ENCODE data around the gene KLHL1. TPM values are rescaled to one million over a fixed set of nuclear protein-coding genes. Genes with fewer than 3 reads are reported as not detected.

The KLHL1 gene
- polyA plus RNA-seq, 3 donors = not detected

DNA sequence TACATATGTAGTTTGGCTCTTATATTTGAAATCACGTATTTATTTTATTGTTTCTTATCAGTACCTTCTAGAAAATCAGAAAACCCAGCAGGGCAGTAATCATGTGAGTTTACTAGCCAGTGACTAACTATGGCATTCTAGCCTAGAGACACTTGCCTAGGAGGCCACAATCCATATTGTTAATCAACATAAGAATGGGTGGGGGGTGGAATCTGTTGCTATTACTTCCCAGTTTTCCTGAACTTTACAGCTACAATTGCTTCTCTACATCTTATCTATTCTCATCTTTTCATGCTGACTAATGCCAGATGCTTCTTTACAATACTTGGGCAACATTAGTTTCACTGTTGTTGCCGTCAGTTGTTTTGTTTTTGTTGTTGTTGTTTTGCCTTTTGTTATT is 19.3 kb downstream of the KLHL1 start:
- H3K4me3 ChIP-seq (replicated peaks in 1 of 3; ENCODE audit: low read depth in 2 of 3, low read length in 3 of 3) = no peak overlapping the region
- intact Hi-C loops (cut with micrococcal nuclease) = no loop called here

GRCh38 chr13:70087247-70087646 is 21.0 kb downstream of the KLHL1 start:
- Histone ChIP-seq H3K79me2 (ENCODE audit: insufficient read depth, low read length) (no peaks in the 10 kb centered on the region), H4K20me1 (ENCODE audit: insufficient read depth, low read length) (no peaks in the 10 kb centered on the region), H3K27me3 (ENCODE audit: control insufficient read depth in 2 of 2, insufficient read depth in 2 of 2, low read length in 2 of 2) (no peaks in the 10 kb centered on the region), H3K27ac (ENCODE audit: low read depth in 1 of 2, low read length in 2 of 2) (no peak overlapping the region), H3K4me2 (replicated peaks; ENCODE audit: extremely low read depth, low read length, poor library complexity, severe bottlenecking) (no peak overlapping the region), H2AFZ (ENCODE audit: insufficient read depth, low read depth, low read length, poor library complexity, severe bottlenecking) (no peak overlapping the region), H3K9me3 (replicated peaks in 1 of 2; ENCODE audit: control insufficient read depth in 1 of 2, insufficient read depth in 1 of 2, low read length in 2 of 2) (peaks cover 0 to 4% of the 10 kb centered on the region in 2 donors), H3K4me1 (ENCODE audit: control insufficient read depth in 1 of 2, insufficient read depth in 2 of 2, low read length in 2 of 2) (no peaks in the 10 kb centered on the region), H3K9ac (ENCODE audit: insufficient read depth, low read length, poor library complexity, severe bottlenecking) (no peak overlapping the region), H3K36me3 (replicated peaks in 1 of 2; ENCODE audit: control insufficient read depth in 1 of 2, insufficient read depth in 2 of 2, low read length in 2 of 2) (no peaks in the 10 kb centered on the region), H3K4me3 (replicated peaks in 1 of 3; ENCODE audit: low read depth in 2 of 3, low read length in 3 of 3) (no peak overlapping the region)
- Mint-ChIP-seq H3K27ac (no peak overlapping the region), H3K4me1 (no peaks in the 10 kb centered on the region), H3K36me3 (no peaks in the 10 kb centered on the region), H3K4me3 (no peak overlapping the region), H3K9me3 (peaks cover 0 to 9% (median 6%) of the 10 kb centered on the region in 7 donors), H3K27me3 (ENCODE audit: low read depth in 3 of 3) (no peaks in the 10 kb centered on the region)
- TF ChIP-seq, protein P1, sequence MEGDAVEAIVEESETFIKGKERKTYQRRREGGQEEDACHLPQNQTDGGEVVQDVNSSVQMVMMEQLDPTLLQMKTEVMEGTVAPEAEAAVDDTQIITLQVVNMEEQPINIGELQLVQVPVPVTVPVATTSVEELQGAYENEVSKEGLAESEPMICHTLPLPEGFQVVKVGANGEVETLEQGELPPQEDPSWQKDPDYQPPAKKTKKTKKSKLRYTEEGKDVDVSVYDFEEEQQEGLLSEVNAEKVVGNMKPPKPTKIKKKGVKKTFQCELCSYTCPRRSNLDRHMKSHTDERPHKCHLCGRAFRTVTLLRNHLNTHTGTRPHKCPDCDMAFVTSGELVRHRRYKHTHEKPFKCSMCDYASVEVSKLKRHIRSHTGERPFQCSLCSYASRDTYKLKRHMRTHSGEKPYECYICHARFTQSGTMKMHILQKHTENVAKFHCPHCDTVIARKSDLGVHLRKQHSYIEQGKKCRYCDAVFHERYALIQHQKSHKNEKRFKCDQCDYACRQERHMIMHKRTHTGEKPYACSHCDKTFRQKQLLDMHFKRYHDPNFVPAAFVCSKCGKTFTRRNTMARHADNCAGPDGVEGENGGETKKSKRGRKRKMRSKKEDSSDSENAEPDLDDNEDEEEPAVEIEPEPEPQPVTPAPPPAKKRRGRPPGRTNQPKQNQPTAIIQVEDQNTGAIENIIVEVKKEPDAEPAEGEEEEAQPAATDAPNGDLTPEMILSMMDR (IDR thresholded peaks at IDR 0.05) = no peak
- 80% methylated on average over 1 of the region's 4 CpGs for WGBS (ENCODE audit: insufficient coverage)
- intact Hi-C loops (cut with micrococcal nuclease) = no loop called here
- no peak for DNase-seq

More for the DNA sequence above, 19.3 kb downstream of the KLHL1 start:
- DNase-seq = no peak
- H3K27me3 ChIP-seq (ENCODE audit: control insufficient read depth in 2 of 2, insufficient read depth in 2 of 2, low read length in 2 of 2) = no peaks in the 10 kb centered on the region
- Mint-ChIP-seq H3K36me3 (no peaks in the 10 kb centered on the region), H3K4me3 (no peak overlapping the region), H3K4me1 (no peaks in the 10 kb centered on the region), H3K27ac (no peak overlapping the region), H3K9me3 (peaks cover 0 to 8% (median 6%) of the 10 kb centered on the region in 7 donors), H3K27me3 (ENCODE audit: low read depth in 3 of 3) (no peaks in the 10 kb centered on the region)
- H3K4me1 ChIP-seq (ENCODE audit: control insufficient read depth in 1 of 2, insufficient read depth in 2 of 2, low read length in 2 of 2) = no peaks in the 10 kb centered on the region
- no CpG with 5 or more reads among the region's 2 CpGs for WGBS (ENCODE audit: insufficient coverage)
- H3K27ac ChIP-seq (ENCODE audit: low read depth in 1 of 2, low read length in 2 of 2) = no peak overlapping the region
- H2AFZ ChIP-seq (ENCODE audit: insufficient read depth, low read depth, low read length, poor library complexity, severe bottlenecking) = no peak overlapping the region
- H4K20me1 ChIP-seq (ENCODE audit: insufficient read depth, low read length) = no peaks in the 10 kb centered on the region
- TF ChIP-seq, protein P1 (IDR thresholded peaks at IDR 0.05) = no peak
- no peaks in the 10 kb centered on the region for H3K36me3 ChIP-seq (replicated peaks in 1 of 2; ENCODE audit: control insufficient read depth in 1 of 2, insufficient read depth in 2 of 2, low read length in 2 of 2)
- no peak overlapping the region for H3K4me2 ChIP-seq (replicated peaks; ENCODE audit: extremely low read depth, low read length, poor library complexity, severe bottlenecking)
- H3K9ac ChIP-seq (ENCODE audit: insufficient read depth, low read length, poor library complexity, severe bottlenecking) = no peak overlapping the region
- H3K79me2 ChIP-seq (ENCODE audit: insufficient read depth, low read length) = no peaks in the 10 kb centered on the region
- peaks cover 0 to 4% of the 10 kb centered on the region in 2 donors for H3K9me3 ChIP-seq (replicated peaks in 1 of 2; ENCODE audit: control insufficient read depth in 1 of 2, insufficient read depth in 1 of 2, low read length in 2 of 2)
